Measurements from ENCODE around the gene ATOH8.
A peak's percentile ranks its signal among the peaks of the same experiment; 100 is the strongest.

DNA sequence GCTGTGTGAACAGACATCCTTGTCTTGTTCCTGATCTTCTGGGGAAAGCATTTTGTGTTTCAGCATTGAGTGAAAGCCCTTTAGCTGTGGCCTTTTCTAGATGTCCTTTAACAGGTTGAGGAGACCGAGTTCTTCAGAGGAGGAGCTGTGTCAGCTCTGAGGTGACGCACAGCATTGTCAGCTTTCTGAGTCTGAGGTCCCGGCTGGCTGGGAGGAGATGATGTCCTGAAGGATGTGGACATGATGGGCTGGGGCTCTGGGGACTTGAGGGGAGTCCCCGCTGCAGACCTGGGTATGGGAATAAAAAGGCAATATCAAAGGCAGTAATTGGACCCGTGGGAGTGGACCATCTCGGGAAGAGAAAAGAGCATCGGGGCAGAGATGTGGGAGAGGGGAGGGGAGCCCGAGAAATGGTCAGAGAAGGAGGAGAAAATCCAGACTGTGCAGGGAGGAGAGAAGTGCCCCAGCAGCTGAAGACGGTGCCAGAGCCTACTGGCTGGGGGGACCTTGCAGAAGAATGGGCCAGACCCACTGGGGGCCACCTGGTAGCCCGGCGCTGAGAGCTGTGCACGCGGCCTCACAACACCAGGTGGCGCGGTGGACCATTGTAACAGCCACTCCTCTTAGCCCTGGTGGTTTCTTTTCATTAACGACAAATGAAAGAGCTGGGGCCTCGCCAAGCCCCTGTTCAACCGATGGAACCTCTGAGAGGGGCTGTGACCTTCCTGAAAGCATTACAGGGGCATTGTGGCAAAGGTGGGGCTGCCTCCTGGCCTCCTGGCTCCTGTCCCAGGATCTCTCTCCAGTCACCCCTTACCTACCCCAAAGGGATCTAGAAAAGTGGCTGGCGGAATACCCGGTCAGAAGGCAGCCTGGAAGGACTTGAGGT is 73.4 kb downstream of the ATOH8 start:
- TF ChIP-seq, protein P1, sequence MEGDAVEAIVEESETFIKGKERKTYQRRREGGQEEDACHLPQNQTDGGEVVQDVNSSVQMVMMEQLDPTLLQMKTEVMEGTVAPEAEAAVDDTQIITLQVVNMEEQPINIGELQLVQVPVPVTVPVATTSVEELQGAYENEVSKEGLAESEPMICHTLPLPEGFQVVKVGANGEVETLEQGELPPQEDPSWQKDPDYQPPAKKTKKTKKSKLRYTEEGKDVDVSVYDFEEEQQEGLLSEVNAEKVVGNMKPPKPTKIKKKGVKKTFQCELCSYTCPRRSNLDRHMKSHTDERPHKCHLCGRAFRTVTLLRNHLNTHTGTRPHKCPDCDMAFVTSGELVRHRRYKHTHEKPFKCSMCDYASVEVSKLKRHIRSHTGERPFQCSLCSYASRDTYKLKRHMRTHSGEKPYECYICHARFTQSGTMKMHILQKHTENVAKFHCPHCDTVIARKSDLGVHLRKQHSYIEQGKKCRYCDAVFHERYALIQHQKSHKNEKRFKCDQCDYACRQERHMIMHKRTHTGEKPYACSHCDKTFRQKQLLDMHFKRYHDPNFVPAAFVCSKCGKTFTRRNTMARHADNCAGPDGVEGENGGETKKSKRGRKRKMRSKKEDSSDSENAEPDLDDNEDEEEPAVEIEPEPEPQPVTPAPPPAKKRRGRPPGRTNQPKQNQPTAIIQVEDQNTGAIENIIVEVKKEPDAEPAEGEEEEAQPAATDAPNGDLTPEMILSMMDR (IDR thresholded peaks at IDR 0.05), result peak; percentile 95 to 97 (median 96)
- TF ChIP-seq POLR2A (IDR thresholded peaks at IDR 0.05), result no peak

Measured in uterus (tissue), 2 donors.